Occipital lobe (tissue), 2 donors: ENCODE measurements around the gene MYH3. TPM values are rescaled to one million over a fixed set of nuclear protein-coding genes. Genes with fewer than 3 reads are reported as not detected.
"Not testable (repeated sequence)": the region's sequence is repeated elsewhere in the genome, so short reads cannot be mapped to it uniquely, and the experiment has no call there.

Experiments used
- DNase-seq: peaks from one replicate; lab custom pipeline; 2025; lab: John Stamatoyannopoulos, UW
- total RNA-seq: library from RNA; depleted of rRNA; stranded (reverse); fragments of >200 nt; gene quantifications from one replicate; pipeline ENCODE4 v1.2.3, GENCODE V29; 2014

The MYH3 gene
- total RNA-seq = 1.4 TPM

GRCh38 chr17:10657148-10657547 lies at the start of gene MYH3:
Gene MYH3 (minus strand): TSS chr17:10657309. CDS start chr17:10655064, 2,245 bp downstream.
- DNase-seq = no peak

- no peak for DNase-seq
Measured at GRCh38 chr17:10705727-10706126, 48.6 kb upstream of the MYH3 start.

GRCh38 chr17:10702574-10702973 lies 45.5 kb upstream of the MYH3 start:
- no peak for DNase-seq

- DNase-seq = no peak
Measured at GRCh38 chr17:10699856-10700255, 42.7 kb upstream of the MYH3 start.

- DNase-seq = no peak
Measured at GRCh38 chr17:10698096-10698818, 41.1 kb upstream of the MYH3 start.

GRCh38 chr17:10697092-10698081 lies 40.3 kb upstream of the MYH3 start, which contains the start of the genes ADPRM and SCO1:
Gene ADPRM (plus strand): TSS chr17:10697594. CDS start chr17:10704927, 7,333 bp downstream.
Gene SCO1 (minus strand): TSS chr17:10697533. CDS start chr17:10697507, 26 bp downstream.
- peak; percentile 93 for DNase-seq

GRCh38 chr17:10695875-10696407 lies 38.8 kb upstream of the MYH3 start:
- DNase-seq = not testable (repeated sequence)

GRCh38 chr17:10687499-10687898 lies 30.4 kb upstream of the MYH3 start:
- no peak for DNase-seq

GRCh38 chr17:10683853-10684252 lies 26.7 kb upstream of the MYH3 start:
- no peak for DNase-seq

- no peak for DNase-seq
Measured at GRCh38 chr17:10681866-10682446, 24.8 kb upstream of the MYH3 start.

- no peak for DNase-seq
Measured at GRCh38 chr17:10674704-10675103, 17.6 kb upstream of the MYH3 start.

GRCh38 chr17:10673312-10673711 lies 16.2 kb upstream of the MYH3 start:
- DNase-seq = no peak

GRCh38 chr17:10668775-10669174 lies 11.7 kb upstream of the MYH3 start:
- DNase-seq = no peak

GRCh38 chr17:10666906-10667305 lies 9.8 kb upstream of the MYH3 start:
- no peak for DNase-seq

- no peak for DNase-seq
Measured at GRCh38 chr17:10664571-10664970, 7.5 kb upstream of the MYH3 start.

- no peak for DNase-seq
Measured at GRCh38 chr17:10663231-10663630, 6.1 kb upstream of the MYH3 start.

GRCh38 chr17:10661437-10661836 lies 4.3 kb upstream of the MYH3 start:
- no peak for DNase-seq

GRCh38 chr17:10657879-10658278 lies 770 bp upstream of the MYH3 start:
- no peak for DNase-seq

GRCh38 chr17:10653987-10654386 lies 3.1 kb downstream of the MYH3 start:
- DNase-seq = no peak

- no peak for DNase-seq
Measured at GRCh38 chr17:10652984-10653659, 4.0 kb downstream of the MYH3 start.

GRCh38 chr17:10651927-10652326 lies 5.2 kb downstream of the MYH3 start:
- no peak for DNase-seq
